SHP77 (cell line): Measurements from ENCODE around the gene FSTL5.

ENCODE experiments used
- DNase-seq, 2 experiments: peaks; one replicate each; lab custom pipeline; 2025; lab: John Stamatoyannopoulos, UW

The FSTL5 gene

DNA sequence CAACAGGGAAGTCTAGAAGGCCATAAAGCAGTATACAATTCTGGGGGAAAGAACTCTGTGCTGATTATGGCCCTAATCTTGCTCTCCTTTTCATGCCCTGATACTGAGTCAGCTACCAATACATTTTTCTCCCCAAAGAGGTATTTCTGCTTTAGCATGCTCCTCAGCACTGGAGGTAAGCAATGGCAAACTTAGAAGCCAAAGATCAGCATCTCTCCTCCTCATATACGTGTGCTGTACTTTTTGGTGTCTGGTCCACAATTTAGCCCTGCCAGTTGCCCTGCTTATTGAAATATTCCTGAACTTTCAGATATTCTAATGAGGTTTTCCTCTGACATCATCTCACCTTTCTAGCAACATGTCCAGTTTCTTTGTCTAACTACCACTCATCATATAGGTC, 226.2 kb downstream of the FSTL5 start:
- no peak for DNase-seq

- no peak for DNase-seq
Observed at GRCh38 chr4:161936625-161937550, 226.9 kb downstream of the FSTL5 start.

DNA sequence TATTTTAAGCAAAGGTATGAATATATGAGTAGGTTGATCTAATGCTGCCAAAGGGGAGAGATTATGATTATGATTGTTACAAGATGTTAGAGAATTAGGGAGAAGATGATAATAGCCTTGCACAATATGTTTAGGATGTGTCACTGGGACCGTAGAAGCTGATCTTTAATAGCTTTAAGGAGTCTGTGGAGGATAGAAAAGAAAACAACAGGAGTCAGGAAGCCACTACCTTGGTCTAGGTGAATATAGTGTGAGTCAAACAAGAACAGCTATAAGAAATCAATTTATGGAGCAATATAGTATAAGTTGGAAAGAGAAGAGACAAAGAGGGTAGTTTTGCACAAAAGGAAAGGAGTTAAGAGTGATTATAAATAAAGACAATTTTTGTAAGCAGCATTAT, 232.7 kb downstream of the FSTL5 start:
- no peak for DNase-seq

DNA sequence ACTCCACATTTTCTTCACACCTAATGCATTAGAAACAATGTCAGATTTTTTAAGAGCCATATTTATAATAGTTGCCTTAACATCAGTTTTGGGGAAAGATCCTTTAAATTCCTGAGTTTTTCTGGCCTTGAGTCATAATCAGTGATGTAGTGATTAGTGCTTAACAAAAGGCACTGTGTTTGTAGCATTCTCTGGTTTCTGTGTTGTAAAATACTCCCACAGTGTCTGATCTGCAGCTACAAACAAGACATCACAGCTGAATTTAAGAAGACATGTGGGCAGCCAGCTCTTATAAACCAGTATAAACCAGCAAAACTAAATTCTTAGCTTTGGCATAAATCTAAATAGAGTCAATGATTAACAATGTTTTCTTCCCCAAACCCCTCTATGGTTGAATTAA, 233.8 kb downstream of the FSTL5 start:
- no peak for DNase-seq

DNA sequence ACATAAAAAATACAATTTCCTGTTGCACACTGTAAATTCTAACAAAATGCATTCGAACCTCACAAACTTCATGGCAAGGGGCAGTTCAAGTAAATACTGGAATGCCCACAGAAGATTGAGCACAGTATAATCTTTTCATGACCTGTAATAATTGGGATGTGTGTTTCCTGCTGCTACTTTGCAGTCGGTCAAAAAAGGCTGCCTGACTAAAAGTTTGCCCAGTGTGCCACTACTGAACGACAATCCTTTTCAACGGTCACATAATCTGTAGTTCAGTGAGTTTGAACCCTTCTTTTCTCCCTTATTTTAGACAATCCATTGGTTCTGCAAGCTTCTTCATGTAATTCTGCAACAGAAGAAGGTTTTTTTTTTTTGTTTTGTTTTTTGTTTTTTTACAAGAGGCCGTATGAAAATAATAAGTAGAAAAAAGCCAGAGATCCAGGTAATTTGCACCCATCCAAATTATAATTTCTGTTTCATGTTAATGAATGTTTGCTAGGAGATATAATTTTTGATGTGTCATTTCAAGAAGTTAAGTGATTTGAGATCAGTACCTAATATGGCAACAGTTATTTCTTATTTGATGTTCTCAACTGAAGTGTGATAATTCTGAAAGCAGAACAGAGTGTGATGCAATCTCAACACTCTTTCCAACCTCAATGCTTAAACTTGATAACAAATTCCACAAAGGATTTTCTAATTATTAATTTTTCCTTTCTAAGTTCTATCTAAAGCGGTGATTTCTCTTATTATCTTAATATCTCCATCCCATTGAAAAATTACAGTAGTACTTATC, 237.6 kb downstream of the FSTL5 start:
- DNase-seq, result no peak

DNA sequence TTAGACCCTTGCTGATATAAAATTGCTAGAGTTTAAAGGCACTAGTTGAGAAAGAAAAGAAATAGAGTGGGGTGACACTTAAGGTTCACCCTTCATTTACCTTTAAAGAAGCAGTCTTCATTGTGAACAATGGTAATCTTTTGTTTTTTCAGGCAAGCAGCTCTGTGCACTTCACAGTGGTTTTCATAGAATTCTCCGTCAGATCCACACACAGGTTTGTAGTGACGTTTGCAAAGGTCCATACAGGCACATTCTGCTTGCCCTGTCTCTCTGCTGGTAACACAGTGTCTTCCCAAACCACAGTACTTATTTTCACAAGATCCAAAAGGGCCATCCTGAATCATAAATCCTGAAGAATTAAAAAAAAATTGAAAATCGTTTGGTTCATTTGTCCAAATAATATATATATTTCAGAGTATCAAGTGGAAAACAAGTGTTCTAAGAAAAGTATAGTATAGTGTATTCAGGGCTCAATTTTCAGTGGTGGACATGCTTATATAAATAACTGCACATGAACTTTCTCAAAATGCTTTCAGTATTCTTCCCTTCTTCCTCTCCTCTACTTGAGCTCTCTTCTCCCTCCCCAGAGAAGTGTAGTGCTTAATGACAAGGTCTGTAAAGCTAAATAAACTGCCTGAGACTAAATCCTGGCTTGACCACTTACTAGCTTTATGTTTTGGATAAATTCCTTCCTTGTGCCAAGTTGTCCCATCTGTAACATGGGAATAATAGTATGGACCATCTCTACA, 243.3 kb downstream of the FSTL5 start:
- no peak for DNase-seq

GRCh38 chr4:161919442-161920220, 244.2 kb downstream of the FSTL5 start:
- DNase-seq, result no peak

- no peak for DNase-seq
Observed at GRCh38 chr4:161916035-161916434, 247.8 kb downstream of the FSTL5 start.

- DNase-seq, result no peak
Observed at GRCh38 chr4:161907590-161907955, 256.2 kb downstream of the FSTL5 start.

DNA sequence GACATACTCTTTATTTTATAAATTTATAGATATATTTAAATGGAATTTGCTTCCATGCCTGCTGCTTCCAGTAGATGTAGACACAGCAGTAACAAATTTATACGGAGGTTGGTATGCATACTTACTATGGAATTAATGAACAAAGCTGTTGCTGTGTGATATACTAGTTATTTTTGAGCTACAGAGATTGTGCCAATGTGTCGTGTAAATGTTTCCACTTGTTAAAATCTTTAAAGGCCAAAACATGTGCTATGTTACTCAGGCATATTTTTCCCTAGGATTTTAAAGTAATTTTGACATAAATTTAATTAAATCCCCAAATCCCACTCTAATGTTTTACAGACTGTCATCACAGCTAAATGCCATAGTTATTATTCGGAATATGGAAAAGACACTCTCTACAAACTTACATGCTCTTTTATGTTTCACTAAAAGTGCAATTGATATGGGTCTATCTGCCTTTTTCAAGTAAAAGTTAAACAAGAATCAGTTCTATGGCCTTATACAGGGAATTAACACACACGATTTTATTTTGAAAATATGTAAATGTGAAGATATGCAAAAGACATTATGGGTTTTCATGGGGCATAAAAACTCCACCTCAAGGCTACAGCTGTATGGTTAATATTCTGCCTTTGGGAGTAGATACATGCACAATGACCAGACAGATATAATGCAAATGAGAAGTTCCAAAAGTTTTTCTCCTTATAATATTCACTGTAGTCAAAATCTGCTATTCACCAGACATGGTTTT, 256.8 kb downstream of the FSTL5 start:
- no peak for DNase-seq

DNA sequence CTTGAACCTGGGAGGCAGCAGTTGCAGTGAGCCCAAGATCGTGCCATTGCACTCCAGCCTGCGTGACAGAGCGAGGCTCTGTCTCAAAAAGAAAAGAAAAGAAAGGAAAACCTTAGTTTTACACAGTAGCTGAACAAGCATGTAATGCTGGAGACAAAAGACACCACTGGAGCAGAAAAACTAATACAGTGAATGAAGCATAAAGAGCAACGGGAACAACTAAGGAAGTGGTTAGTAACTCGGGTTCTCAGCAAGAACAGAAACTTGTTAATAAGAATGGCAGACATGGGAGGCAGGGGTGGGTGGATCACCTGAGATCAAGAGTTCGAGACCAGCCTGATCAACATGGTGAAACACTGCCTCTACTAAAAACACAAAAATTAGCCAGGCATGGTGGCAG, 263.7 kb downstream of the FSTL5 start:
- DNase-seq, result no peak

GRCh38 chr4:161894493-161895167, 269.2 kb downstream of the FSTL5 start:
- peak; percentile 4 to 19 for DNase-seq

- DNase-seq, result no peak
Observed at GRCh38 chr4:161894014-161894413, 269.8 kb downstream of the FSTL5 start.

GRCh38 chr4:161893566-161893965, 270.2 kb downstream of the FSTL5 start:
- DNase-seq, result no peak

- DNase-seq, result peak; percentile 30 to 41
Observed at GRCh38 chr4:161892951-161893350, 270.8 kb downstream of the FSTL5 start.

- DNase-seq, result no peak
Observed at GRCh38 chr4:161883157-161883556, 280.6 kb downstream of the FSTL5 start.

- DNase-seq, result no peak
Observed at GRCh38 chr4:161881370-161881769, 282.4 kb downstream of the FSTL5 start.

GRCh38 chr4:161869511-161869910, 294.3 kb downstream of the FSTL5 start:
- no peak for DNase-seq

- no peak for DNase-seq
Observed at GRCh38 chr4:161856711-161857326, 307.0 kb downstream of the FSTL5 start.

DNA sequence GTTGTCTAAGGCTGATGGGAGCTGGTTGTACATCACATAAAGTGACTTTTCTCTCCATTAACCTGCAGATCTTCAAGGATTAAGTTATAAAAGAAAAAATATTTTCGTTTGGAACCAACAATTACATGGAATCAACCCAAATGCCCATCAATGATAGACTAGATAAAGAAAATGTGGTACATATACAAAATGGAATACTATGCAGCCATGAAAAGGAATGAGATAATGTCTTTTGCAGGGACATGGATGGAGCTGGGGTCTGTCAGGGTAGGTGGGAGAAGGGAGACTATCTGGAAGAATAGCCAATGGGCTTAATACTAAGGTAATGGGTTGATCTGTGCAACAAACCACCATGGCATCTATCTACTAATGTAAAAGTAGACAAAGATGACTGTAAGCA, 313.2 kb downstream of the FSTL5 start:
- no peak for DNase-seq
